ENCODE data around the gene REM2.

Gene REM2

GRCh38 chr14:22929104-22929960 is 46.3 kb downstream of the REM2 start, which contains the start of gene PRMT5:
Gene PRMT5 (minus strand): TSS chr14:22929376. CDS start chr14:22929361, 15 bp downstream.
- peak; percentile 100 for DNase-seq (ENCODE audit: low read depth, low spot score)

DNA sequence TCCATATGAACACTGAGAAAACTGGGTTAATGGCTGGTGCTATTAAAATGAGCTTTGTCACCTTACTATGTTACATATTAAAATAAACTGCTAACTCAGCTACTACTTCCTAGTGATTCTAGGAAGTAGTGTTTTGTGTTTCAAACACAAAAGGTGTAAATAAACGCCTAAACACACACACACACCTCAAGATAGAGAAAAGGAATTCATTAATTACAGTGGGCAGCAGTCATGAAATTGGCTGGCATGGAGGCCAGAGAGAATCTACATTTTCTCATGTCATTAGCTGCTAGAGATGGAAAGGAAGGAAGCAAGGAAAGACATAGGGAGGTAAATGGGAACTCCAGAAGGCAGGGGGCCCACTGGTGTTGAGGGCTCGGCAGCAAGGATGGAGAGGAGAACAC is 46.9 kb downstream of the REM2 start:
- no peak for DNase-seq (ENCODE audit: low read depth, low spot score)

DNA sequence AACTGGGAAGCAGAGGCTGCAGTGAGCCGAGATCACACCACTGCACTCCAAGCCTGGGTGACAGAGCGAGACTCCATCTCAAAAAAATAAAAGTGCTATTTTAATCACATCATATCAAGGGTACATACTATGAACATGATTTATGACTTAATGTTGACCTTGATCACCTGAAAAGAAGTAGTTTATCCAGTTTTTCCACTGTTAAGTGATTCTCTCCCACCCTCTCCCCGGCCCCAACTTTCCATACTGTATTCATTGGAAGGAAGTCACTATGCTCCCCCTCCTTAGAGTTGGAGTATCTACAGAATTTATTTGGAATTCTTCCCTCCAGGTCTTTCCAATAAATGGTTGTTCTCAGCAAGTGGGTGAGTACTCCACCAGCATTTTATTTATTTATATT is 49.1 kb downstream of the REM2 start:
- no peak for DNase-seq (ENCODE audit: low read depth, low spot score)

- DNase-seq (ENCODE audit: low read depth, low spot score), result no peak
Observed at GRCh38 chr14:22935156-22935555, 52.1 kb downstream of the REM2 start.
